ENCODE results near the gene NME5.
"Not testable (repeated sequence)": the region's sequence is repeated elsewhere in the genome, so short reads cannot be mapped to it uniquely, and the experiment has no call there.

The NME5 gene

DNA sequence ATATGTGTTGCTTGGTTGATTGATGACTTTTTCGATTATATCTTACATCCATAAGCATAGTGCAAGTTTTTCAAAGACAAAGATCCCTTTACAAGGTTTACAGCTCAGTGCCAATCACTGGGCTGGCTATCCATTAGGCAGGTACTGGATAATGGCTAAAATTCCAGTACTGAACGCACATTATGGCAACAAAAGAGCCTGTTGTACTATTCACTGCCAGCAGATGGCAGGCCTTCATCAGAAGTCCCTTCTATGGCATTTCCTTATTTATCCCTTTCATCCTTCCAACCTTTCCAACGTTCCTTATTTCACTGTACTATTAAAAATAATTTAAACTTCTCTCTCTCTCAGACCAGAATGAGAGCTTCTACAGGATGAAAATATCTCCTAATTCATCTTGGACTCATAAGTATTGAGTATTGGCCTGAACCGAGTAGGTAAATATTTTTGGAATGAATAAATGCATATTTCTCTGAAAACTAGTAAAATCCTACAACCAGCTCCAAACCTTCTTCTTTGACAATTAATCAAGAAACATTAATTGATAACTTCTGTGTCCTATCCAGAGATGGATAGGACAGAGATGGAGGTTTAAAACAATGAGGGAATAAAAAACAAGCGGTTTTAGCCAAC, 62.0 kb downstream of the NME5 start:
- peak; percentile 64 for DNase-seq (ENCODE audit: low spot score)

DNA sequence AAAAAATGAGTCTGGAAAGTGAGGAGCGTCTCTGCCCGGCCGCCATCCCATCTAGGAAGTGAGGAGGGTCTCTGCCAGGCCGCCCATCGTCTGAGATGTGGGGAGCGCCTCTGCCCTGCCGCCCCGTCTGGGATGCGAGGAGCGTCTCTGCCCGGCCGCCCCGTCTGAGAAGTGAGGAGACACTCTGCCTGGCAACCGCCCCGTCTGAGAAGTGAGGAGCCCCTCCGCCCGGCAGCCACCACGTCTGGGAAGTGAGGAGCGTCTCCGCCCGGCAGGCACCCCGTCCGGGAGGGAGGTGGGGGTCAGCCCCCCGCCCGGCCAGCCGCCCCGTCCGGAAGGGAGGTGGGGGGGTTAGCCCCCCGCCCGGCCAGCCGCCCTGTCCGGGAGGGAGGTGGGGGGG, 69.2 kb downstream of the NME5 start:
- not testable (repeated sequence) for DNase-seq (ENCODE audit: low spot score)

DNA sequence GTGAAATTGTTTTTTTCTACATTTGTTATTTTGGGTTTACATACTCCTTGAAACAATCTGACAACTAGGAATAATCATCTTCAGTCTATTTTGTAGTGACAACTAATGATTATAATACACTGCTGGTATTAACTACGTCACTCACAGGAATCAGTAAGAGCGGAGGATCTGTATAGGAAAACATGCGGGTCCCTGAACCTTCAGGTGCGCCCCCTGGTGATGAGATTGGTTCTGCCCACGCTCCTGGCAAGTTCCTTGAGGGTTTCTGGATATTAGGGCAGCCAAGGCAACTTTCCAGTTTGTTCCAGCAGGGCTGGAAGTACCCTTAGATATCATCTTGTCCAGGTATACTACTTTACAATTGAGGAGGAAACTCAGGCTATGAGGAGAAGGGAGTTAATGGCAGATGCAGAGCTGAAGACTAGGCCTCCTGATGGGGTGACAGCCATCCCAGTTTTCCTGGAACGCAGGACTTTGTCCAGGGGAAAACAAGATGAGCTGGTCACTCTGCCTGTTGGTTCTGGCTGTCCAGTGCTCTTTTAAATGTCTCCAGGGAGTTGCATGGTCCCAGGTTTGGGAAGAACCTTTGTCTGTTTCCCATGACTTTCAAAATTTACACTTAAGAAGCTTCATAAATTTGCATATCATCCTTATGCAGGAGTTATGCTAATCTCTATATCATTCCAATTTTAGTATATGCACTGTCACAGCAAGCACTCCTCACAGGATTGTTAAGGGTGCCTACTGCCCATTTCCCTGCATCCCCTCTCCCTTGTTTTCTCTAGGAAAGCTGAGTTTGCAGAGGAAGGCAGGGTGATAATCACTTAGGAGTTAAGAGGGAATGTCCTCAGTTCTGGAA, 70.3 kb downstream of the NME5 start:
- DNase-seq (ENCODE audit: low spot score): peak; percentile 75

DNA sequence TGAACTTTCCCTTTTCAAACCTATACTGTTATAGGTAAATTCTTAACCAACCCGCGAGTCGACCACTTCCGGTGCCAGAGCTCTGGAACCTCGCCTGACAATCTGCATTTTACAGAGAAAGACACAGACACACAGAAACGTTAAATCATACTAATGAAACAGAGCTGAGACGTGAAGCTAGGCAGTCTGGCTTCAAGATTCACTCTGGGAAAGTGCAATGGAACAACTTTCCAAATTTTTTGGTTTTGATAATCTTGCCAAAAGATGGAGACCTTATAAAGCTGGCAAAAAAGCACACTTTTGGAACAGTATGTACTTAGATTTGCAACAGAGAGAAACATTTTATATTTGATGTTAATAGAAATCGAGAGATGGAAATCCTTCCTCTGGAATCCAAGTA, 71.3 kb downstream of the NME5 start:
- no peak for DNase-seq (ENCODE audit: low spot score)
